WI38 (cell line): Measurements from ENCODE around the gene NACC2.
"Not testable (repeated sequence)": the region's sequence is repeated elsewhere in the genome, so short reads cannot be mapped to it uniquely, and the experiment has no call there.

ENCODE experiments used
- H3K4me3 ChIP-seq: 2 replicates; pipeline ENCODE4 v1.5.1; 2011; ENCODE audit warnings: low read depth, mild to moderate bottlenecking, control low read depth, low read length
- TF ChIP-seq, protein P1 (sequence below): IDR thresholded peaks from 2 replicates; pipeline ENCODE4 v1.5.1; 2012; ENCODE audit warnings: low read depth, mild to moderate bottlenecking, control low read depth, low read length

Gene NACC2

DNA sequence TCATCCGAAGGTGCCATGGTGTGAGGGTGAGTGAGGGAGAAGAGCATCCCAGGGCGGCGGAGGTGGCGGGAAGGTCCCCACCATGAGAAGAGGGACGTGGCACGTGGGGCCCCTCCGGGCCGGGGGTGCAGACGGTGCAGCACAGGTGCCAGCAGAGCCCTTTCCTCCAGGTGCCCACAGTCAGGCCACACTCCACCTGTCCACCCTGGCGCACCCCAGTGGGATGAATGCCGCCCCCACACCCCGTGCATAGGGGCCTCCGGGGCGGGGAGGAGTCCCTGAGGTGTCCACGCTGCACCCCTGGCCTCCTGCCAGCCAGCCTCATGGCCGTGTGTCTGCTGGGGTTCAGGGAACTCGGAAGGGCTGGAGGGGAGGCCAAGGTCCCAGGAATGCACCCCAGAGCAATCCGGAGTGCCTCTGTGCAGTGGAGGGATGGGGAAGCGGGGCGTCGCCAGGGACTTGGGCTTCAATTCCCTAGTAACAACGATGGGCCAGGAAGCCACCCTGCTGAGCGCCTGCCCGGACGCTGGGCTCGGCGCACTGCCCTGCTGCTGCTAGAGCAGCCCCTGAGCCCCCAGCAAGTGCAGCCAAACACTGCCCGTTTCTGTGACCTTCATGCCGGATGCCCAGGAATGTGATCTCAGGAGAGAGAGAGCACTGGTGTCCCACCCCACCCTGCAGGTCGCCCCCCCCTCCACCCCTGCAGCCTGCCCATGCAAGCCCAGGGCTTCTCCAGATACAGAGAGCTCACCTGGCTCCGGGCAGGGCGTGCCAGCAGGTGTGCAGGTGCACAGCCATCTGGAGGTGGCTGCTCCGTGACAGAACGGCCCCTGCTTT is 8.8 kb upstream of the NACC2 start:
- TF ChIP-seq, protein P1, sequence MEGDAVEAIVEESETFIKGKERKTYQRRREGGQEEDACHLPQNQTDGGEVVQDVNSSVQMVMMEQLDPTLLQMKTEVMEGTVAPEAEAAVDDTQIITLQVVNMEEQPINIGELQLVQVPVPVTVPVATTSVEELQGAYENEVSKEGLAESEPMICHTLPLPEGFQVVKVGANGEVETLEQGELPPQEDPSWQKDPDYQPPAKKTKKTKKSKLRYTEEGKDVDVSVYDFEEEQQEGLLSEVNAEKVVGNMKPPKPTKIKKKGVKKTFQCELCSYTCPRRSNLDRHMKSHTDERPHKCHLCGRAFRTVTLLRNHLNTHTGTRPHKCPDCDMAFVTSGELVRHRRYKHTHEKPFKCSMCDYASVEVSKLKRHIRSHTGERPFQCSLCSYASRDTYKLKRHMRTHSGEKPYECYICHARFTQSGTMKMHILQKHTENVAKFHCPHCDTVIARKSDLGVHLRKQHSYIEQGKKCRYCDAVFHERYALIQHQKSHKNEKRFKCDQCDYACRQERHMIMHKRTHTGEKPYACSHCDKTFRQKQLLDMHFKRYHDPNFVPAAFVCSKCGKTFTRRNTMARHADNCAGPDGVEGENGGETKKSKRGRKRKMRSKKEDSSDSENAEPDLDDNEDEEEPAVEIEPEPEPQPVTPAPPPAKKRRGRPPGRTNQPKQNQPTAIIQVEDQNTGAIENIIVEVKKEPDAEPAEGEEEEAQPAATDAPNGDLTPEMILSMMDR, result no peak
- H3K4me3 ChIP-seq, result no peak overlapping the region

DNA sequence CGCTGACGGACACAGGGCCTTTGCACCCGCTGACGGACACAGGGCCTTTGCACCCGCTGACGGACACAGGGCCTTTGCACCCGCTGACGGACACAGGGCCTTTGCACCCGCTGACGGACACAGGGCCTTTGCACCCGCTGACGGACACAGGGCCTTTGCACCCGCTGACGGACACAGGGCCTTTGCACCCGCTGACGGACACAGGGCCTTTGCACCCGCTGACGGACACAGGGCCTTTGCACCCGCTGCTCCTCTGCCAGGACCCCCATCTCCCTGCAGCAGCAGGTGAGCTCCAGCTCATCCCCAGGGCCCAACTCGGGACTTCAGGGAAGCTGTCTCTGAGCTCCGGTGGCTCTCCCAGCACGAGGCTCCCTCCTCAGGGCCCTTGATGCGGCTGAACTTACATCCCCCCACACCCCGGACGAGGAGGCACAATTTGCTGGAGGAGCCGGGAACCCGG is 6.6 kb upstream of the NACC2 start:
- not testable (repeated sequence) for H3K4me3 ChIP-seq

DNA sequence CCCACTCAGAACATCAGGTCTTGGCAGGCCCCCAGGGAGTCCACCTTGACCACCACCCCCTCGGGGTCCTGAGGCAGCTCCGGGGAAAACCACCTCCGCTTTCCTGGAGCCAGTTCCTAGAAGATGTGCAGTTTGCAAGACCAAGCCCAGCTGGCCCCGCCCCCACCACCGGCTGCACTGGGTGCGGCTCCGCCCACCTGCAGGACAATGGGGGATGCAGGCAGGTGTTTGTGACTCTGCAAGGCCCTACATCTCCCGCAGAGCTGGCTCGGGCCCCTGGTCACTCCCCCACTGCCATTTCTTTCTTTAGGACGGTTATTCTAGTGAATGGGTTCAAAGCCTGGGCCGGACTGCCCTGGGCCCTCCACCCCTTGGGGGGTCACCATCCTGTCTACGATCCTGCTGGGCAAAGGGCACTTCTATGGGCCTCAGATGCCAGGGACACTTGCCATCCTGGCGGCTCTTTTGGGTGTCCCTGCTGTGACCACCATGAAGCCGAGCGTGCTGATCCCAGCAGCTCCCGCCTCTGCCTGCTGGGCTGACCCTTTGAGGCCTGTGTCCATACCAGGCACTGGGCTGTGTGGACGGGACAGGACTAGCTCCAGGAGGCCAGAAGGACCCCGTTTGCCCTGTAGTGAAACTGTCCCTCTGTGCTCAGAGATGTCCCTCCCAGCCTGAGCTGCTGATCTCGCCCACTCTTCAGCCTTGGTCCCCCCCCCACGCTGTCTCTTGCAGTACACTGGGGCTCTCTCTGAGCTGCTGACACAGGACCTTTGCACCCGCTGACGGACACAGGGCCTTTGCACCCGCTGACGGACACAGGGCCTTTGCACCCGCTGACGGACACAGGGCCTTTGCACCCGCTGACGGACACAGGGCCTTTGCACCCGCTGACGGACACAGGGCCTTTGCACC is 5.9 kb upstream of the NACC2 start:
- no peak overlapping the region for H3K4me3 ChIP-seq
- TF ChIP-seq, protein P1, result no peak

DNA sequence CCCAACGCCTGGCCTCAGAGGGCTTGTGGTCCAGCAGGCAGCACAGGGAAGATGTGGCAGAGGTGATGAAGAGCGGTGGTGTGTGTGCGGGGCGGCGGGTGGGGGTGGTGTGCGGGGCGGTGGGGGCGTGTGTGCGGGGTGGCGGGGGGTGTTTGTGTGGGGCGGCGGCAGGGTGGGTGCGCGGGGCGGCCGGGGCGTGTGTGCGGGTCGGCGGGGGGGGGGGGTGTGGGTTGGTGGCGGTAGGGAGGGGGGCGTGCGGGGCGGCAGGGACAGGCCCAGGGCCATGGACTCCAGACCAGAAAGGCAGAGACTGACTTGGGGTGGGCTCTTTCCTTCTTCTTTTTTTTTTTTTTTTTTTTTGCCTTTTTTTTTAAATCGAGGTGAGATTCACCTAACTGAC is 4.5 kb upstream of the NACC2 start:
- TF ChIP-seq, protein P1, result no peak
- H3K4me3 ChIP-seq, result no peak overlapping the region

DNA sequence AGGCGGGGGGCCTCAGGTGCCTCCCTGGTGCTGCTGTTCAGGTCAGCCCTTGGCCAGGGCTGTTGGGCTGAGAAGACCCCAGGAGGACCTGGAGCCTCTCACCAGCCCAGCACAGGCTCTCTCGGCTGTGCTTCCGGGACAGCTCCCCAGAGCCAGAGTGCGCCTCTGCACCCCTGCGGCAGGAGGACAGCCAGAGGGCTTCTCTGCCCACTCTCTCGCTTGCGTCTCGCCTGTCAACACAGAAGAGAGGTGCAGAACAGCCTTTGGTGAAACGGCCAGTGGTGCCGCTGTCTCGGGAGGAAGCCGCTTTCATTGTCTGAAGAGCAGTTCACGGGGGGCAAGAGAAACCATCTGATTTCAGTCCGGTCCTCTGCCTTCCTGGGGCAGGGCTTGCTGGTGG is 3.8 kb upstream of the NACC2 start:
- no peak overlapping the region for H3K4me3 ChIP-seq
- TF ChIP-seq, protein P1, result no peak

DNA sequence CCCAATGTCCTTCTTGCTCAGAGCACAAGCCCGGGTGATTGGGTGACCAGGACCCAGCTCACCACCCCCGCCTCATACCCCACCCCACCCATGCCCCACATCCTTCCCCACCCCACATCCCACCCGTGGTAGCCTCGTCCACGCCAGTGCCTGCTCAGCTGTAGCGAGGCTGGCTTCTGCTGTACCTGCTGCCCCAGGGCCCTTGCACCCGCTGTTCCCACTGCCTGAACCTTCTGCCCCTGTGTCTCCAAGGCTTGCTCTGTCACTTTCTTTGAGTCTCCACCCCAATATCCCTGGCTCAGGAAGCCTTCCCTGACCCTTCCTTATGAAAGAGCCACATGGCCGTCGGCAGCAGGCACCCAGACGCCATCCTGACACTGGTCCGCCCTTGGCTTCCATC is 3.1 kb upstream of the NACC2 start:
- no peak overlapping the region for H3K4me3 ChIP-seq
- TF ChIP-seq, protein P1, result no peak

DNA sequence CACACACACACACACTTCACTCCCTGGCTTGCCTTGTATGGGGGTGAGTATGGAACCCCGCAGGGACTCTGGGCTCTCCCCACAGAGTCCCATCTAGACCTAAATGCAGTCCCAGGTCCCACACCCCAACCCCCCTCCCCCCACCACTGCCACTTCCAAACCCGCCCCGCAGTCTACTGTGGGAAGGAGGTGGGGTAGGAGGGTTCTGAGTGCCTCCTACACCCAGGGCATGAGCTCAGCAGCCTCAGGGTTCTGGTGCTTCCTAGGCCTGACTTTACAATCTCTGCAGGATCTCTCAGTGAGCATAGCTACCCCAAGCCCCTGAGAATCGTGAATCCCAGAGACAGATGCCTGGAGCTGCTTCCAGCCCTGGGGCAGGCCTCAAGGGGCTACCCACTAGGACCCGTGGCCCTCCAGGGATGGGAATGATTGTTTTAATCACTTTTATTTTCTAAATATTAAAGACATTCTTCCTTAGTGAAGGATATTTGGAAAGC is 1.5 kb upstream of the NACC2 start:
- TF ChIP-seq, protein P1, result no peak
- H3K4me3 ChIP-seq, result no peak overlapping the region
